Measurements from ENCODE around the gene TMEM97.

The TMEM97 gene

DNA sequence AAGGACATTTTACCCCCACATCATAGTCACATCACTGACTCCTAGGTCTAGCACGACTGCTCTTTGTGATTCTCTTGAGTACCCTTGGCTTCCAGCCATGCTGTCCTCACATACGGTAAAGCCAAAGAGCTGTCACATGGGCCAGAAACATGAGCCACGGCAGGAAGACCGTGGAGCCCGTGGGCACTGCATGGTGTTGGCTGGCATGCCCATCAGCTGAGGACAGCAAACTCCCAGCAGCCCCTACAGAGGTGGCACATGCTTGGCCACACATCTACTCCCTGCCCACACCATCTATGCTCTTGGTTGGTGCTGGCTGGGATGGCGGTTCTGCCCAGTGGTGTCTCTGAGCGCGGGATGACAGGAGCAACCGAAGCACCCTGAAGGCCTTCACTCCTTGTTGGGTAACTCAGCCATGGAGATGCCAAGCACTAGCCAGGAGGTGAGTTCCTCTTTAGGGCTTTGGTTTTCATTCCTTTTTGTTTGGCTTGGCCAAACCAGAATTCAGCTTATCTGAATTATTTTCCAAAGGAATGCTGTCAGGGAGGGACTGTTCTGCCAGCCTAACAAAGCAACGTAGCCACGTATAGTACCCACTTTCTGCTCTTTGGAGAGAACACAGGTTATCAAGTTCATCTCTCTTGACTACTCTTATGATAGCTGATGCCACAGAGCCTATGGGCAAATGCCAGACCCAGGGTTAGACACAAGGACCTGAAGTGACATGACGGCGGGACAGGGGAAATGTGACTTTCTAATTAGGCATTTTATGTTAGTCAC lies 26.6 kb downstream of the TMEM97 start:
- TF ChIP-seq CTCF (IDR thresholded peaks at IDR 0.05) (no peak), ZFX (IDR thresholded peaks at IDR 0.05; ENCODE audit: borderline replicate concordance) (no peak)

DNA sequence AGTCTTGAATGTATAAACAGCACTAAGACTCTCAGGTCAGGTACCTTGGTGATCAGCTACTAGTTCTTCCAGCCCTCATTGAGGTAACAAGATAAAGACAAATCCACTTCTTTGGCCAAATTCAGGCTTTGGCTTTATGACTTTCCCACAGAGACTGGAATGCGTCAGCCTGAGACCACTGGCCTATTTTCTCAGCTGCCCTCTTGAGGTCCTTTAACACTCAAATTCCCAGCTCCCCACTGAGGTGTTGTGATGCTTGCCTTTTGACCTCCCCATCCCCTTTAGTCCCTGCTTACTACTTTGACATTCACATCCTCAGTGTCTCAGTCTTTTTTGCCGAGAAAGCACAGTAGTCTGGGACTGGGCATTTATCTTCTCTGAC lies 27.2 kb downstream of the TMEM97 start:
- TF ChIP-seq CTCF (IDR thresholded peaks at IDR 0.05) = no peak
- no peak for TF ChIP-seq ZFX (IDR thresholded peaks at IDR 0.05; ENCODE audit: borderline replicate concordance)
- peak overlapping the region; percentile 30; the same call in 1 of the 2 replicates for H3K27ac ChIP-seq

More for the DNA sequence above, 26.6 kb downstream of the TMEM97 start:
- H3K27ac ChIP-seq = peak overlapping the region; percentile 30; the same call in 1 of the 2 replicates

DNA sequence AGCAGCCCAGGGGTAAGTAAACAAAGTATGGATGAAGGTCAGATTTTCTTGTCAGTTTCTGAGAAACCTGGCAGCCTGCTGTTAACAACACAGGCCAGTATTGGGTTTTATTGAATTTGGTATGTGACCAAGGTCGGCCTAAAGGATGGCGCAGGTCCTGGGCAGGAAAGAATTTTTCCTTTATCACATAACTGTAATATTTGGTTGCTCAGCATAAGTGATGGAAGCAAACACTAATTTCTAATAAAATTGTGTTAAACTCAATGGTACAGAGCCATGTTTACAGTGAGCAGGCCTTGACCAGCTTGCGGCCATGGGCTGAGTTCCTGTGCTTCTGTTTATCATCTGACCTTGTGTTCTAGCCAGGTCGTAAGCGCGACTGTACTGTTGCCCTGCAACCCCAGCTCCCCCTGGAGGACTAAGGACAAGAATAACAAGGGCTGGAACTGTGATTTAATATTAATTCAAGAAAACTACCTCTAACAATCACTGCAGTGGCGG lies 27.8 kb downstream of the TMEM97 start:
- peak; percentile 28 for TF ChIP-seq CTCF (IDR thresholded peaks at IDR 0.05)
- TF ChIP-seq ZFX (IDR thresholded peaks at IDR 0.05; ENCODE audit: borderline replicate concordance) = no peak
- H3K27ac ChIP-seq = peak overlapping the region; percentile 30; the same call in 1 of the 2 replicates

DNA sequence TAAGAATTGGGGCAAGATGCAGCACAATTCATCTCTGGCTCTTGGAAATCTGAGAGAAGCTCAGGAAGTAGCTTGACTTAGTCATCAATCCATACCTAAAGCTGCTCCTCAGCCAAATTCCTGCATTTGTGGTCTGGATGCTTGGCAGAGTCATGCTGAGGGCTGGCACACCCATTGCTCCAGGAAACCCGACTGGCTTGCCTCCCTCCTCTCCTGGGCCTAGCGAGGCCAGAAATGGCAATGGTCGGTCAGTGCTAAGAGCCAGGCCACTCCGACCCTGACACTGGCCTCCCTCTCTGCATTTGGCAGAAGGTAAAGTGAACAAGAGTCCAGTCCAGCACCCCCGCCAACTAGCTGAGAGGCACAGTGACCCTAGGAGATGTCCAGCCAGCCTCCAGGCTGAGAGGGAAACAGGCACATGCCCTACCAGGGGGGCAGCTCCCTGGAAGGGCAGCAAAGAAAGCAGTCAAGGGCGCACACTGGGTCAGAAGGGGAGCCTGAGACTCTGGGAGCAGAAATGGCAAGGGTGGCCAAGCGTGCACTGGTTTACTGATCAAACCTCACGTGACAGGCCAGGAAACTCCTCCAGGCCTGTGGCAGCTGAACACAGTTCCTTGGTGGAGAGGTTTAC lies 28.4 kb downstream of the TMEM97 start:
- TF ChIP-seq CTCF (IDR thresholded peaks at IDR 0.05) (no peak), ZFX (IDR thresholded peaks at IDR 0.05; ENCODE audit: borderline replicate concordance) (no peak)
- H3K27ac ChIP-seq = no peak overlapping the region

- no peak for TF ChIP-seq ZFX (IDR thresholded peaks at IDR 0.05; ENCODE audit: borderline replicate concordance)
- TF ChIP-seq CTCF (IDR thresholded peaks at IDR 0.05) = no peak
Observed at GRCh38 chr17:28348979-28349378, 30.0 kb downstream of the TMEM97 start.

DNA sequence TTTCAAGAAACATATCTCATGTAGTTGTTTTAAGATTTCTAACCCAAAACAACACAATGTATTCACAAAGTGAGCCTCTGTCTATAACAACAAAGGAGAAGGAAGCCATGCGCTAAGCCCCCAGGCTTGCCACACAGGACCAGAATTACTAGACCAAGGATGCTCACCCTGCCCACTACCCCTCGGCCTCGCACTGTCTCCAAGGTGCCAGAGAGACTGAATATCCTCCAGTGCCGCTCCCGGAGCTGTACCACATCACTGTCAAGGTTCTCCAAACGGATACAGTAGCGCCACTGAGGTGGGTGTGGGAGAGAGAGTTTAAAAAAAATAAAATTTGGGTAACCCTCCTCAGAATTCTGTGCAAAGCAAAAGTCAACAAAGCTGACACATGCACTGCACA lies 31.3 kb downstream of the TMEM97 start:
- no peak for TF ChIP-seq ZFX (IDR thresholded peaks at IDR 0.05; ENCODE audit: borderline replicate concordance)
- TF ChIP-seq CTCF (IDR thresholded peaks at IDR 0.05) = no peak
- H3K27ac ChIP-seq = no peak overlapping the region

More at GRCh38 chr17:28348979-28349378, 30.0 kb downstream of the TMEM97 start:
- H3K27ac ChIP-seq = no peak overlapping the region

Measured in 22Rv1 (cell line).